Stimulated activated CD8-positive, alpha-beta memory T cell treated with anti-CD3 and anti-CD28 coated beads, Interleukin-7, amount 100 ng/mL, for 24 hours (primary cell): ENCODE results near the gene CACNA1I.

Experiments used
- DNase-seq: peaks from one replicate; pipeline ENCODE4 v3.0.0-alpha.2; 2020; ENCODE audit warnings: low read depth

CACNA1I gene

GRCh38 chr22:39625569-39626537 is 55.3 kb downstream of the CACNA1I start:
- no peak for DNase-seq

DNA sequence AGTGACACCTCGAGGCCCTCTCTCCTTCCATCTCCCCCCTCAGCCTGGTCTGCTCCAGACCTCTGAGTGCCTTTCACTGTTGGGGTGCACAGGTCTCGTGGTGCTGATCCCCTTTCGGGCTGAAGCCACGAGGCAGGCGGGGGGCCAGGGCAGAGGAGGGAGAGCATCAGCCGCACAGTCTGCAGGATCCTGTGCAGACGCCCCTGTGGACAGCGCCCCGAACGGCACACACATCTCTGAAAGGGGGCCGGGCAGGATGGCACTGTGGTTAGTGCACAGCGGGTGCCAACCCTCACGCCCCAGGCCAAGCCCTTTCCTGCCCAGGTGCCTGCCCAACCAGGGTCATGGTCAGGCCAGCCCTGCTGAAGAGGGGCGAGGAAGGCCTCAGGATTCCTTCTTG is 56.7 kb downstream of the CACNA1I start:
- no peak for DNase-seq

DNA sequence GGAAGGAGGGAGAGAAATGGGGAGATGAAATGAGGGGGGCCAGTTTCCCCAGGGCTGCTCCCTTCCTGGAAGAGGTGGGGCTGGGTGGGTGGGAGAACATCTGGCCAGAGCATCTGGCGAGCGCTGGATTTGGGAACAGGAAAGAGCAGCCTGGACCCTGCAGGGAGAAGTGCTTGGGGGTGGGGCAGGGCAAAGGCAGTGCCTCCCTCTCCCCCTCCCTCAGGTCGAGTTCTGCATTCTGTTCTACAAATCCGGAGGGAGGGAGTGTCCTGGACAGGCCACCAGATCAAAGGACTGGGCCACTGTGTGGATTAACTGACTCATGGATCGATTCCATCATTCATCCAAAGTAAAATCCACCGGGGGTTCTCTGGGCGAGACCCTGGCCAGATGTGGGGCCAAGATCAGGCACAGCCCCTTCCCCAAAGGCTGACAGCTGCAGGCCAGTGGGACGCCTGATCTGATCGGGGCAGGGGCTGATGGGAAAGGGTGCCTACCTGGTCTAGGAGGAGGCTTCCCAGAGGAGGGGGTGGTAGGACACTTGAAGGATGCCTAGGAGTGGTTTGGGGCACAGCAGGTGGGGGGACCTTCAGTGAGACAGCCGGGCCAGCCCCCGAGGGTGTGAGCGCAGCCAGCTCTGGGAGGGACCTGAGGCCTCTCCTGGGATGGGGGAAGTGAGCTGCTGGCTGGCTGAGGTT is 57.5 kb downstream of the CACNA1I start:
- DNase-seq = no peak

GRCh38 chr22:39628563-39629080 is 58.1 kb downstream of the CACNA1I start:
- no peak for DNase-seq

- DNase-seq = no peak
These were observed 59.3 kb downstream of the CACNA1I start for GRCh38 chr22:39629851-39630250.

- no peak for DNase-seq
These were observed 60.2 kb downstream of the CACNA1I start for GRCh38 chr22:39630721-39631120.

- DNase-seq = no peak
These were observed 61.1 kb downstream of the CACNA1I start for GRCh38 chr22:39631381-39632286.

DNA sequence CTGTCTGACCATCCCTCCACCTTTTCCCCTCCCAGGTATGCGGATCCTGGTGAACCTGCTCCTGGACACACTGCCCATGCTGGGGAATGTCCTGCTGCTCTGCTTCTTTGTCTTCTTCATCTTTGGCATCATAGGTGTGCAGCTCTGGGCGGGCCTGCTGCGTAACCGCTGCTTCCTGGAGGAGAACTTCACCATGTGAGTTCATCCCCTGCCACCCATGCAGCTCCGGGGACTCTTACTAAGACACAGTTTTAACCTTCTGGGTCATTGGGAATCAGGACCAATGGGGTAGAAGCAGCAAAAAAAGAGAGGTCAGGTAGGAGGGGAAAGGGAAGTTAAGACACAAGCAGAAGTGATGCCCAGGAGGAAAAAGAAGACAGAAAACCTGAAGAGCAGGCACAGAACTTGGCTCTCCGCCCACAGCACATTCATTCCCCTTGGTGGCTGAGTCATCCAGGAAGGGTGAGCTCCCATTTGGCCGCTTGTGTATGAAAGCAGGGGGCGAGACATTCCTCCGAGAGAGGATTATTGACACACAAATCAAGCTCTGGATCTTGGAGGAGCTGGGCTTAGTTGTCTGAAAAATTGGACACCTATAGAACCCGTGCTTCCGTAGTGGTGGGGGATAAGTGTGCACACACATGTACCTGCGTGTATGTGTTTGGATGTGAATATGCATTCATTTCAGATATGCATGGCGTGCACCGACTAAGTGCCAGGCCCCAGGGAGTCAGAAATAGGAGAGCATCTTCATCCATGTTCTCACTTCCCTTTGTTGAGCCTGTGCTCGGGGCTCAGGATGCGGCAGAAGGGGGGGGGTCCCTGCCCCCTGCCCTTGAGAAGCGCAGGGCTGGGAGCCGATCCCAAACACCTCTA is 64.2 kb downstream of the CACNA1I start:
- no peak for DNase-seq

- no peak for DNase-seq
These were observed 65.2 kb downstream of the CACNA1I start for GRCh38 chr22:39635719-39636118.

GRCh38 chr22:39638958-39639357 is 68.4 kb downstream of the CACNA1I start:
- DNase-seq = no peak

DNA sequence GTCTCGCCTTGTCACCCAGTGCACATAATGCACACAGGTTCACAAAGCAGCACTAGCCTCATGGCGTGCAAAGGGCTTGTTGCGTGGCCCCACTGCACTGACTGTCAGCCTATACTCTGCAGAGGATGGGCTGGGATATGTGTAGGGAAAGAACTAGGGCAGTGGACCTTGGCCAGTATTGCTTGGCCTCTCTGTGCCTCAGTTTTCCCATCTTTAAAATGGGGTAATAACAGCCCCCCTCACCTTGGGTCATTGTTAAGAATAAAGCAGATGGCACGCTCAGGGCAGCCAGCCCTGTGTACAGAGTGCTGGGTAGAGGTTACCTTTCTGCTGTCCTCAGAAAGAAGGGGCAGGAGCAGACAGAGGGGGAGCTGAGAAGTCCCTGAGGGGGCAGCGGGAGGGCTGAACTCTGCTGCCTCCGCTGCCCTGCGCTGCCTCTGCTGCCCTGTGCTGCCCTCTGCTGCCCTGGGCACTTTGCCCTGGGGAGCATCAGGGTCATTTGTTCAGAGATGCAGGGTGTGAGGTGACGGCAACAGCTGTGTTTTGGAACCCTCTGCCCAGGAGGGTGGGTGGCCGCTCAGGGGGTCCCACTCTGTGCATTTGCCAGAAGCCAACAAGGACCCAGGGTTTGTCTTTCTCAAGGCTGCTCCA is 71.2 kb downstream of the CACNA1I start:
- DNase-seq = no peak

- DNase-seq = no peak
These were observed 72.9 kb downstream of the CACNA1I start for GRCh38 chr22:39643311-39644083.

DNA sequence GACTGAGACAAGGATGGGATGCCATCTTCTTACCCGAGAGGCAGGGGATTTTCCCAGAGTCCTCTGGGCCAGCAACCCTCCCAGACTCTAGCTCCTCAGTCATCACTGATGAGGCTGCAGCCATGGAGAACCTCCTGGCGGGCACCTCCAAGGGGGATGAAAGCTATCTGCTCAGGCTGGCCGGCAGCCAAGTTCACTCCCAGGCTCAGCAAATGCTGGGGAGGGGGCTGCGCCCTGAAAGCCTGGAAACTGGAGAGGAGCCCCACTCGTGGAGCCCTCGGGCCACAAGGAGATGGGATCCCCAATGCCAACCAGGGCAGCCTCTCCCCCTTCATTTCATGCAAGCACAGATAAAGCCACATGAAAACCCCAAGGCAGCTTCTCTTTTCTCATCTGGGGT is 75.0 kb downstream of the CACNA1I start:
- no peak for DNase-seq

DNA sequence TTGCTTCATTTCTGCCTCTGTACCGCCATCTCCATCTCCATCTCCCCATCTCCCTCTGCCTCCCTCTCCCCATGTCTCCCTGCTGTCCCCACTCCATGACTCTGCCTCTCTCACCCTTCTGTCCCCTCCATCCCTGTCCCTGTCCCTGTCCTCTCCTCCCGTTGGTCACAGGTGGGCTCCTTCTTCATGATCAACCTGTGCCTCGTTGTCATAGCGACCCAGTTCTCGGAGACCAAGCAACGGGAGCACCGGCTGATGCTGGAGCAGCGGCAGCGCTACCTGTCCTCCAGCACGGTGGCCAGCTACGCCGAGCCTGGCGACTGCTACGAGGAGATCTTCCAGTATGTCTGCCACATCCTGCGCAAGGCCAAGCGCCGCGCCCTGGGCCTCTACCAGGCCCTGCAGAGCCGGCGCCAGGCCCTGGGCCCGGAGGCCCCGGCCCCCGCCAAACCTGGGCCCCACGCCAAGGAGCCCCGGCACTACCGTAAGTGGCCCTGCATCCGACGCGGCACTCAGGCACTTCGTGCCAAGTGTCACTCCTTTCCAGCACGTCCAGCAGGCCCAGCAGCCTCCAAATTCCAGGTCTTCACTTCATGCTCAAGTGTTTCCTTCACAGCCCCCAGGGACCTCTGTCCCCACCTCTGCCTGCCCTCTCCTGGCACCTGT is 76.0 kb downstream of the CACNA1I start:
- no peak for DNase-seq

- no peak for DNase-seq
These were observed 77.5 kb downstream of the CACNA1I start for GRCh38 chr22:39647836-39648629.

DNA sequence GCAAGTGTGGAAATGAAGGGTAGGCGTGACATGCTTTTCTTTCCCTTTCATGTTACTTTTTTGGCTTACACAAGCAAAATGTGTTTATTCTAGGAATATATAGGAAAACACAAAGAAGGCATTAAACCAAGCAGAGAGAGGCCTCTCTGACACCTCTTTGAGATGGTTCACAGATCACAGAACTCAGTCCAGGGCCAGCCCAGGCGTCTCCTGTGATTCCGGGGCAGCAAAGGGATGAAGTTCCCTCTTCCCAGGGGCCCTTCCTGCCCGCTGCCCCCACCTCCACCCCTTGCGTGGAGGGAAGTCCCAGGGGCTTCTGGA is 78.0 kb downstream of the CACNA1I start:
- no peak for DNase-seq

- DNase-seq = no peak
These were observed 79.0 kb downstream of the CACNA1I start for GRCh38 chr22:39649500-39650089.
